ENCODE measurements around the gene MMP24. TPM values are rescaled to one million over a fixed set of nuclear protein-coding genes. Genes with fewer than 3 reads are reported as not detected.
A peak's percentile ranks its signal among the peaks of the same experiment; 100 is the strongest.

The MMP24 gene
- total and polyA plus RNA-seq, 2 of the 13 experiments (the other 11 are each of a cell fraction or from before 2014, with no cell fraction given), result 0.29 to 0.35 TPM

DNA sequence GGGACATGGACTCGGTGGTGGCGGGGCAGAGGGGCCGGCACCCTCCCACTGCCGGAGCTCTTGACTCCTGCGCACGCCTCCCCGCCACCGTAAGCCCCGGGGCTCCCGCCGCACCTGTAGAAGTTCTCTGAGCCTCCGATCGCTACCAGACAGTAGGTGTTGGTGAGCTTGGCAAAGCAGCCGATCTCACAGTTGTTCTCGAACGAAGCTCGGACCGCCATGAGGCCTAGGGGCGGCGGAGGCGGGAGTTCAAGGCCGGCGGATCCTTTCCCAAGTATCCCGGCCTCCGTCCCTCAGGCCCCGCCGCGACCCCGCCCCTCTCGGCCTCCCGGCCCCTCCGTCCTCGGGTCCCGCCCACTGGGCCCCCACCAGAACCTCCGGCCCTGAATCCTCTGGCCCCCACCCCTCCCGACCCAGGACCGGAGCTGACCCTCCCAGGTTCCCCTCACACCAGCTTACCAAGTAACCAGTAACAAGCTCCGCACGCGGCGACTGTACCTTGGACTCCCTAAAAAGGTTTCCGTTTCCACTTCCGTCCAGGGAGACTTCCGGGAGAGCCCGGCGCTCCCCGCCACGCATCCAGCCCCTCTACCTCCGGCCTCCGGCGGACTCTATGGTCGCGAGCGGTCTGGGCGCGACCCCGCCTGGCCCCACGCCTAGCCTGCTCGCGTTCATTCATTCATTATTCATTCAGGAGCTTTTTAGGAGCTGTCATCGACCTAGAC, 57.9 kb downstream of the MMP24 start, which contains the start of gene EIF6 (continued):
- TF ChIP-seq, protein P1, sequence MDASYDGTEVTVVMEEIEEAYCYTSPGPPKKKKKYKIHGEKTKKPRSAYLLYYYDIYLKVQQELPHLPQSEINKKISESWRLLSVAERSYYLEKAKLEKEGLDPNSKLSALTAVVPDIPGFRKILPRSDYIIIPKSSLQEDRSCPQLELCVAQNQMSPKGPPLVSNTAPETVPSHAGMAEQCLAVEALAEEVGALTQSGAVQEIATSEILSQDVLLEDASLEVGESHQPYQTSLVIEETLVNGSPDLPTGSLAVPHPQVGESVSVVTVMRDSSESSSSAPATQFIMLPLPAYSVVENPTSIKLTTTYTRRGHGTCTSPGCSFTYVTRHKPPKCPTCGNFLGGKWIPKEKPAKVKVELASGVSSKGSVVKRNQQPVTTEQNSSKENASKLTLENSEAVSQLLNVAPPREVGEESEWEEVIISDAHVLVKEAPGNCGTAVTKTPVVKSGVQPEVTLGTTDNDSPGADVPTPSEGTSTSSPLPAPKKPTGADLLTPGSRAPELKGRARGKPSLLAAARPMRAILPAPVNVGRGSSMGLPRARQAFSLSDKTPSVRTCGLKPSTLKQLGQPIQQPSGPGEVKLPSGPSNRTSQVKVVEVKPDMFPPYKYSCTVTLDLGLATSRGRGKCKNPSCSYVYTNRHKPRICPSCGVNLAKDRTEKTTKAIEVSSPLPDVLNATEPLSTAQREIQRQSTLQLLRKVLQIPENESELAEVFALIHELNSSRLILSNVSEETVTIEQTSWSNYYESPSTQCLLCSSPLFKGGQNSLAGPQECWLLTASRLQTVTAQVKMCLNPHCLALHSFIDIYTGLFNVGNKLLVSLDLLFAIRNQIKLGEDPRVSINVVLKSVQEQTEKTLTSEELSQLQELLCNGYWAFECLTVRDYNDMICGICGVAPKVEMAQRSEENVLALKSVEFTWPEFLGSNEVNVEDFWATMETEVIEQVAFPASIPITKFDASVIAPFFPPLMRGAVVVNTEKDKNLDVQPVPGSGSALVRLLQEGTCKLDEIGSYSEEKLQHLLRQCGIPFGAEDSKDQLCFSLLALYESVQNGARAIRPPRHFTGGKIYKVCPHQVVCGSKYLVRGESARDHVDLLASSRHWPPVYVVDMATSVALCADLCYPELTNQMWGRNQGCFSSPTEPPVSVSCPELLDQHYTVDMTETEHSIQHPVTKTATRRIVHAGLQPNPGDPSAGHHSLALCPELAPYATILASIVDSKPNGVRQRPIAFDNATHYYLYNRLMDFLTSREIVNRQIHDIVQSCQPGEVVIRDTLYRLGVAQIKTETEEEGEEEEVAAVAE (CRISPR knock-in tag; IDR thresholded peaks at IDR 0.05; ENCODE audit: borderline replicate concordance), result no peak; the same call in none of the 2 replicates
- peak; percentile 80 for TF ChIP-seq ZNF563 (CRISPR knock-in tag; IDR thresholded peaks at IDR 0.05)
- 0 out of 2 replicates have a peak, but pooled peaks have one; percentile 20 for TF ChIP-seq CENPBD1 (CRISPR knock-in tag; IDR thresholded peaks at IDR 0.05; ENCODE audit: borderline replicate concordance, low read depth)
- TF ChIP-seq, protein P2, sequence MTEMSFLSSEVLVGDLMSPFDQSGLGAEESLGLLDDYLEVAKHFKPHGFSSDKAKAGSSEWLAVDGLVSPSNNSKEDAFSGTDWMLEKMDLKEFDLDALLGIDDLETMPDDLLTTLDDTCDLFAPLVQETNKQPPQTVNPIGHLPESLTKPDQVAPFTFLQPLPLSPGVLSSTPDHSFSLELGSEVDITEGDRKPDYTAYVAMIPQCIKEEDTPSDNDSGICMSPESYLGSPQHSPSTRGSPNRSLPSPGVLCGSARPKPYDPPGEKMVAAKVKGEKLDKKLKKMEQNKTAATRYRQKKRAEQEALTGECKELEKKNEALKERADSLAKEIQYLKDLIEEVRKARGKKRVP (CRISPR knock-in tag; IDR thresholded peaks at IDR 0.05), result peak in 1 of 2 experiments; percentile 74; a peak in 2 of 4 replicates
- TF ChIP-seq ZNF75D (CRISPR knock-in tag; IDR thresholded peaks at IDR 0.05; ENCODE audit: borderline replicate concordance), result peak; percentile 87; the same call in 1 of the 2 replicates
- peak; percentile 98 for TF ChIP-seq ZFX (CRISPR knock-in tag; IDR thresholded peaks at IDR 0.05; ENCODE audit: low read depth)
- TF ChIP-seq RXRB (CRISPR knock-in tag; IDR thresholded peaks at IDR 0.05; ENCODE audit: borderline replicate concordance), result peak; percentile 73
- peak; percentile 8; the same call in 1 of the 2 replicates for TF ChIP-seq CHD2 (IDR thresholded peaks at IDR 0.05; ENCODE audit: low read depth, low read length)
- TF ChIP-seq ELF3 (CRISPR knock-in tag; IDR thresholded peaks at IDR 0.05), result peak; percentile 85
- peak; percentile 66; the same call in 1 of the 2 replicates for TF ChIP-seq ZNF136 (CRISPR knock-in tag; IDR thresholded peaks at IDR 0.05; ENCODE audit: low read depth)
- TF ChIP-seq ZBTB42 (CRISPR knock-in tag; IDR thresholded peaks at IDR 0.05), result no peak
- TF ChIP-seq ZFY (CRISPR knock-in tag; IDR thresholded peaks at IDR 0.05), result peak; percentile 99
- peak; percentile 86; the same call in 1 of the 2 replicates for TF ChIP-seq CC2D1A (CRISPR knock-in tag; IDR thresholded peaks at IDR 0.05)
- TF ChIP-seq HMG20B (CRISPR knock-in tag; conservative IDR thresholded peaks at IDR 0.05), result peak; percentile 25; the same call in 1 of the 2 replicates
- TF ChIP-seq ZC3H4 (CRISPR knock-in tag; IDR thresholded peaks at IDR 0.05; ENCODE audit: borderline replicate concordance), result peak; percentile 95; the same call in 1 of the 2 replicates
- TF ChIP-seq DR1 (CRISPR knock-in tag; IDR thresholded peaks at IDR 0.05), result peak; percentile 61; the same call in 1 of the 2 replicates
- no peak for TF ChIP-seq ZNF142 (CRISPR knock-in tag; IDR thresholded peaks at IDR 0.05)

All from HepG2 (cell line).